Lower lobe of right lung (tissue), 2 donors: ENCODE measurements around the gene NAA38. TPM values are rescaled to one million over a fixed set of nuclear protein-coding genes. Genes with fewer than 3 reads are reported as not detected.

Experiments
- ATAC-seq, 2 donors: fragments of 200-7000 bp; cut with Tn5 transposase; one replicate each; pipeline ENCODE4 v1.9.1; 2020 to 2022; ENCODE audit warnings: mild to moderate bottlenecking in 2 of 2, moderate library complexity in 2 of 2
- DNase-seq: peaks from one replicate; pipeline ENCODE4 v3.0.0-alpha.2; 2020
- H3K27ac ChIP-seq: fragments of 200-600 bp; one replicate; pipeline ENCODE4 v1.8.0; 2022
- H3K27me3 ChIP-seq: fragments of 200-600 bp; one replicate; pipeline ENCODE4 v1.8.0; 2022; ENCODE audit warnings: low read depth
- H3K36me3 ChIP-seq: fragments of 200-600 bp; one replicate; pipeline ENCODE4 v1.8.0; 2022; ENCODE audit warnings: mild to moderate bottlenecking
- H3K4me1 ChIP-seq: fragments of 200-600 bp; one replicate; pipeline ENCODE4 v1.8.0; 2022
- H3K4me3 ChIP-seq: fragments of 200-600 bp; one replicate; pipeline ENCODE4 v1.8.0; 2022; ENCODE audit warnings: mild to moderate bottlenecking
- H3K9me3 ChIP-seq: fragments of 200-600 bp; one replicate; pipeline ENCODE4 v1.8.0; 2022
- intact Hi-C: fragments of 100-400 bp; cut with DNase I; formaldehyde crosslinking; loops from one replicate; pipeline ENCODE4 v1.11.0; 2022
- total RNA-seq: library from RNA; stranded (reverse); fragmentation: NEBNext Ultra II Directional; extraction: Animal tissue kit (Norgen Biotek cat#: 25700); gene quantifications from one replicate; pipeline ENCODE4 v1.2.1, GENCODE V29; 2021
- TF ChIP-seq, protein P1 (sequence below): fragments of 200-600 bp; IDR thresholded peaks from one replicate; pipeline ENCODE4 v1.8.0; 2022; ENCODE audit warnings: antibody characterized with exemption, mild to moderate bottlenecking
- donor health status: DM: no; HTN: yes; CAD: no; lungs with severe emphysema.

NAA38 gene
- total RNA-seq, 1 donor from 2014 or later, result 61.5 TPM

- Histone ChIP-seq H3K27ac (peak overlapping the region; percentile 58), H3K4me1 (peaks cover 33% of the 10 kb centered on the region), H3K9me3 (no peaks in the 10 kb centered on the region), H3K36me3 (peaks cover 76% of the 10 kb centered on the region), H3K27me3 (no peaks in the 10 kb centered on the region), H3K4me3 (peak overlapping the region; percentile 37)
- TF ChIP-seq, protein P1, sequence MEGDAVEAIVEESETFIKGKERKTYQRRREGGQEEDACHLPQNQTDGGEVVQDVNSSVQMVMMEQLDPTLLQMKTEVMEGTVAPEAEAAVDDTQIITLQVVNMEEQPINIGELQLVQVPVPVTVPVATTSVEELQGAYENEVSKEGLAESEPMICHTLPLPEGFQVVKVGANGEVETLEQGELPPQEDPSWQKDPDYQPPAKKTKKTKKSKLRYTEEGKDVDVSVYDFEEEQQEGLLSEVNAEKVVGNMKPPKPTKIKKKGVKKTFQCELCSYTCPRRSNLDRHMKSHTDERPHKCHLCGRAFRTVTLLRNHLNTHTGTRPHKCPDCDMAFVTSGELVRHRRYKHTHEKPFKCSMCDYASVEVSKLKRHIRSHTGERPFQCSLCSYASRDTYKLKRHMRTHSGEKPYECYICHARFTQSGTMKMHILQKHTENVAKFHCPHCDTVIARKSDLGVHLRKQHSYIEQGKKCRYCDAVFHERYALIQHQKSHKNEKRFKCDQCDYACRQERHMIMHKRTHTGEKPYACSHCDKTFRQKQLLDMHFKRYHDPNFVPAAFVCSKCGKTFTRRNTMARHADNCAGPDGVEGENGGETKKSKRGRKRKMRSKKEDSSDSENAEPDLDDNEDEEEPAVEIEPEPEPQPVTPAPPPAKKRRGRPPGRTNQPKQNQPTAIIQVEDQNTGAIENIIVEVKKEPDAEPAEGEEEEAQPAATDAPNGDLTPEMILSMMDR, result no peak
- ATAC-seq (no peak), DNase-seq (peak; percentile 53)
- intact Hi-C loops, result no loop called here
Measured at GRCh38 chr17:7852262-7852670, 5.1 kb downstream of the NAA38 start.

- Histone ChIP-seq H3K27ac (peak overlapping the region; percentile 58), H3K4me1 (peaks cover 31% of the 10 kb centered on the region), H3K36me3 (peaks cover 82% of the 10 kb centered on the region), H3K9me3 (no peaks in the 10 kb centered on the region), H3K4me3 (peak overlapping the region; percentile 37), H3K27me3 (no peaks in the 10 kb centered on the region)
- peak; percentile 84 to 93 for ATAC-seq
- peak; percentile 94 for DNase-seq
- intact Hi-C loops, result no loop called here
- TF ChIP-seq, protein P1, result peak; percentile 97
Measured at GRCh38 chr17:7851438-7852261, 5.7 kb downstream of the NAA38 start.

DNA sequence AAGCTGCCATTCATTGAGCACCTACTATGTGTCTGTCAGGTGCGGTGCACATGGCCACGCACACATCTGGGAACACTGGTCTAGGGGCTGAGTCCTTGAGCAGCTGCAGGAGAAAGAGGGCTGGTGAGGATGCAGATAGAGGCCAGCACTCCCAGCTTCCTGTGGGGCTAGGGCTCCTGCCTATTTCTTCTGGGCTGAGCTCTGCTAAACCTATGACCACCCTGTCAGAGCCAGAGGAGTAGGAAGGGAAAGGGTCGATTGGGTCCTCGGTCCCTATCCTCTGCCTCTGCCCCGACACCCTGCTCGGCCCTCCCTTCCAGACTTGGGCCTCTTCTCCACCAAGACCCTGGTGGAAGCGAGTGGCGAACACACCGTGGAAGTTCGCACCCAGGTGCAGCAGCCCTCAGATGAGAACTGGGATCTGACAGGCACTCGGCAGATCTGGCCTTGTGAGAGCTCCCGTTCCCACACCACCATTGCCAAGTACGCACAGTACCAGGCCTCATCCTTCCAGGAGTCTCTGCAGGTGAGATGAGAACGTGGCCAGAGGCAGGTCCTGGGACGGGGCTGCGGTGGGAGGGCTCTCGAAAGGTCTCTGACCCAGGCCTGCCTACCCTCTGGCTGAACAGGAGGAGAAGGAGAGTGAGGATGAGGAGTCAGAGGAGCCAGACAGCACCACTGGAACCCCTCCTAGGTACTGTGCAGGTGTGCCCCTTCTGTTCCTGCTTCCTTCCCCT lies 6.5 kb downstream of the NAA38 start:
- peaks cover 25% of the 10 kb centered on the region for H3K4me1 ChIP-seq
- DNase-seq (no peak), ATAC-seq (no peak)
- H3K36me3 ChIP-seq, result peaks cover 90% of the 10 kb centered on the region
- no peaks in the 10 kb centered on the region for H3K9me3 ChIP-seq
- H3K27ac ChIP-seq, result no peak overlapping the region
- TF ChIP-seq, protein P1, result no peak
- peak overlapping the region; percentile 37 for H3K4me3 ChIP-seq
- no peaks in the 10 kb centered on the region for H3K27me3 ChIP-seq
- intact Hi-C loops, result no loop called here

DNA sequence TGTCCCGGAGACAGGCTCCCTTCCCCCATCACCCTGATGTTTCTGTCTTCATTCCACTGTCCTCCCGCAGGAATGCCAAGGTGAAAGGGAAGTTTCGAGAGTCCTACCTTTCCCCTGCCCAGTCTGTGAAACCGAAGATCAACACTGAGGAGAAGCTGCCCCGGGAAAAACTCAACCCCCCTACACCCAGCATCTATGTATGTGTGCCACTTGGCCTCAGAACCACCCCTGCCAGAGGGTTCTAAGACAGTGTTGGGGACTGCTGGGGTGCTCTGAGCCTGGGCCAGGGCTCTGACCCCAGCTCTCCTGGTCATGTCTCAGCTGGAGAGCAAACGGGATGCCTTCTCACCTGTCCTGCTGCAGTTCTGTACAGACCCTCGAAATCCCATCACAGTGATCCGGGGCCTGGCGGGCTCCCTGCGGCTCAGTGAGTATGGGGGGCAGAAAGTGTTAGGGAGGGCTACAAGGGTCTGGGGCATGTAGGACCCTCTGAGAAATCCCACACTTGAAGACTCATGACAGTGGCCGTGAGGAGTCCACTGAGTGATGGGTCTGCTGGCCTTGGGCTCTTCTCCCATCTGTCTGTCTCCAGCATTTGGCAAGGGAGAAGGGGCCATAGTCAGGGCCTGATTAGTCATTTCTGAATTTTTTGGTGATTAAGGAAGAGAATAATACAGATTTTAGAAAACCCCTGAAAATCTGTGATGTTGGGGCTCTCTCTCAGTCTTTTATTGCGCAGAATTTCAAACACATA lies 7.4 kb downstream of the NAA38 start:
- Histone ChIP-seq H3K36me3 (peaks cover 91% of the 10 kb centered on the region), H3K27me3 (no peaks in the 10 kb centered on the region), H3K27ac (no peak overlapping the region), H3K9me3 (no peaks in the 10 kb centered on the region), H3K4me1 (peaks cover 25% of the 10 kb centered on the region), H3K4me3 (no peak overlapping the region)
- DNase-seq, result no peak
- TF ChIP-seq, protein P1, result no peak
- intact Hi-C loops, result no loop called here
- no peak for ATAC-seq

- Histone ChIP-seq H3K36me3 (peaks cover 90% of the 10 kb centered on the region), H3K27me3 (no peaks in the 10 kb centered on the region), H3K27ac (no peak overlapping the region), H3K4me3 (no peak overlapping the region), H3K4me1 (peaks cover 25% of the 10 kb centered on the region), H3K9me3 (no peaks in the 10 kb centered on the region)
- TF ChIP-seq, protein P1, result no peak
- DNase-seq (peak; percentile 50), ATAC-seq (no peak)
- intact Hi-C loops, result no loop called here
Measured at GRCh38 chr17:7849130-7849750, 8.1 kb downstream of the NAA38 start.
